Common myeloid progenitor, CD34-positive (primary cell): ENCODE measurements around the gene CAPZA2.

Experiments used
- CTCF ChIA-PET: fragments of 350-600 bp; sonication (Branson Sonifier 250); formaldehyde crosslinking; loops from one replicate; lab custom pipeline; 2021; ENCODE audit warnings: antibody characterized with exemption; lab: Charles Lee
- POLR2A ChIA-PET: fragments of 350-600 bp; sonication (Branson Sonifier 250); formaldehyde crosslinking; loops from one replicate; lab custom pipeline; 2021; ENCODE audit warnings: antibody characterized with exemption; lab: Charles Lee
- DNase-seq, 3 donors: peaks; one replicate each; pipeline versions ENCODE4 v3.0.0 to v3.0.0-alpha.2; 2013
- H3K27ac ChIP-seq, 2 experiments: 1 replicate in 1 of 2; 2 replicates in 1 of 2; pipeline ENCODE4 v1.7.0; 2013; ENCODE audit warnings: inconsistent platforms in 2 of 2, low read length in 2 of 2, mild to moderate bottlenecking in 2 of 2, low read depth in 1 of 2, moderate library complexity in 1 of 2; ENCODE audit not compliant: severe bottlenecking in 2 of 2, insufficient read depth in 1 of 2, poor library complexity in 1 of 2
- H3K27me3 ChIP-seq, 5 experiments: replicated peaks in 2 of 5; 1 replicate in 3 of 5; 2 replicates in 2 of 5; pipeline versions ENCODE4 v1.6.1 to v1.7.0; 2013; ENCODE audit warnings: low read length in 4 of 5, mild to moderate bottlenecking in 2 of 5, moderate library complexity in 2 of 5, inconsistent platforms in 1 of 5; ENCODE audit not compliant: insufficient read depth in 5 of 5, control insufficient read depth in 4 of 5
- H3K36me3 ChIP-seq, 4 experiments: 1 replicate in 2 of 4; 2 replicates in 2 of 4; pipeline versions ENCODE4 v1.6.1 to v1.7.0; 2013; ENCODE audit warnings: low read length in 3 of 4, control low read depth in 1 of 4, mild to moderate bottlenecking in 1 of 4; ENCODE audit not compliant: control insufficient read depth in 4 of 4, insufficient read depth in 4 of 4
- H3K4me1 ChIP-seq, 4 experiments: 1 replicate in 3 of 4; 2 replicates in 1 of 4; pipeline versions ENCODE4 v1.6.1 to v1.7.1; 2013; ENCODE audit warnings: low read length in 3 of 4, mild to moderate bottlenecking in 3 of 4, control low read depth in 1 of 4, inconsistent platforms in 1 of 4, moderate library complexity in 1 of 4; ENCODE audit not compliant: control insufficient read depth in 4 of 4, insufficient read depth in 4 of 4; ENCODE audit errors: control extremely low read depth in 1 of 4
- H3K4me3 ChIP-seq, 7 experiments: 1 replicate in 4 of 7; 2 replicates in 3 of 7; pipeline versions ENCODE4 v1.5.1 to v1.7.0; 2013; ENCODE audit warnings: mild to moderate bottlenecking in 7 of 7, low read length in 6 of 7, moderate library complexity in 6 of 7, inconsistent platforms in 2 of 7, low read depth in 2 of 7, control low read depth in 1 of 7; ENCODE audit not compliant: insufficient read depth in 4 of 7, control insufficient read depth in 1 of 7; ENCODE audit errors: extremely low read depth in 1 of 7
- H3K9me3 ChIP-seq, 5 experiments: 1 replicate in 4 of 5; 2 replicates in 1 of 5; pipeline versions ENCODE4 v1.6.1 to v1.7.1; 2013; ENCODE audit warnings: low read length in 4 of 5, mild to moderate bottlenecking in 2 of 5, inconsistent platforms in 1 of 5, low read depth in 1 of 5, moderate library complexity in 1 of 5; ENCODE audit not compliant: control insufficient read depth in 4 of 5, insufficient read depth in 2 of 5; ENCODE audit errors: control extremely low read depth in 1 of 5
- WGBS: methylation state at CpG from one replicate; pipeline ENCODE4 v1.1.5; 2013; ENCODE audit not compliant: insufficient coverage; 5-methylcytosine and 5-hydroxymethylcytosine counted together

CAPZA2 gene

GRCh38 chr7:116886543-116887156 is 24.3 kb downstream of the CAPZA2 start:
- POLR2A ChIA-PET, result no interaction called here
- DNase-seq, result no peak
- CTCF ChIA-PET, result interaction anchor here (1.0 to 1.4 kb wide), 3 partner anchors 8 to 17 kb away, joined by 3 to 6 read pairs (median 3); no protein-coding TSS in a partner anchor
- Histone ChIP-seq H3K36me3 (peaks cover 10 to 28% (median 15%) of the 10 kb centered on the region in 4 experiments), H3K4me1 (no peaks in the 10 kb centered on the region), H3K27ac (no peak overlapping the region), H3K27me3 (no peaks in the 10 kb centered on the region), H3K9me3 (peaks cover 0 to 9% (median 5%) of the 10 kb centered on the region in 5 experiments), H3K4me3 (no peak overlapping the region)

GRCh38 chr7:116888895-116889294 is 26.5 kb downstream of the CAPZA2 start:
- ChIA-PET CTCF (interaction anchor here (1.0 kb wide), 1 partner anchor 79 kb away, joined by 3 read pairs; no protein-coding TSS in a partner anchor), POLR2A (no interaction called here)
- H3K27me3 ChIP-seq, result no peaks in the 10 kb centered on the region
- peaks cover 14 to 40% (median 26%) of the 10 kb centered on the region in 4 experiments for H3K36me3 ChIP-seq
- no CpG with 5 or more reads among the region's 3 CpGs for WGBS
- no peak overlapping the region for H3K27ac ChIP-seq
- no peak for DNase-seq
- H3K9me3 ChIP-seq, result peaks cover 0 to 9% (median 4%) of the 10 kb centered on the region in 5 experiments
- H3K4me1 ChIP-seq, result no peaks in the 10 kb centered on the region
- H3K4me3 ChIP-seq, result no peak overlapping the region

GRCh38 chr7:116895849-116896248 is 33.5 kb downstream of the CAPZA2 start:
- Histone ChIP-seq H3K36me3 (peaks cover 12 to 60% (median 22%) of the 10 kb centered on the region in 4 experiments), H3K4me3 (no peak overlapping the region), H3K9me3 (peaks cover 0 to 4% (median 0%) of the 10 kb centered on the region in 5 experiments), H3K27ac (no peak overlapping the region), H3K27me3 (no peaks in the 10 kb centered on the region), H3K4me1 (no peaks in the 10 kb centered on the region)
- DNase-seq, result no peak
- no CpG with 5 or more reads among the region's 2 CpGs for WGBS
- ChIA-PET POLR2A (no interaction called here), CTCF (interaction anchor here (0.8 to 1.7 kb wide), 4 partner anchors 10 to 34 kb away, joined by 3 to 5 read pairs (median 4); no protein-coding TSS in a partner anchor)

- DNase-seq, result no peak
- Histone ChIP-seq H3K36me3 (peaks cover 11 to 57% (median 24%) of the 10 kb centered on the region in 4 experiments), H3K27me3 (no peaks in the 10 kb centered on the region), H3K27ac (no peak overlapping the region), H3K4me3 (no peak overlapping the region), H3K4me1 (no peaks in the 10 kb centered on the region), H3K9me3 (peaks cover 0 to 7% (median 0%) of the 10 kb centered on the region in 5 experiments)
- 94% methylated on average over 2 of the region's 4 CpGs for WGBS
- ChIA-PET CTCF (interaction anchor here (1.2 to 1.7 kb wide), 2 partner anchors 10 to 32 kb away, joined by 4 read pairs; no protein-coding TSS in a partner anchor), POLR2A (no interaction called here)
These were observed 35.3 kb downstream of the CAPZA2 start for GRCh38 chr7:116897661-116898060.

GRCh38 chr7:116899308-116899707 is 36.9 kb downstream of the CAPZA2 start:
- 96% methylated on average over 4 of the region's 4 CpGs for WGBS
- H3K4me1 ChIP-seq, result no peaks in the 10 kb centered on the region
- H3K27ac ChIP-seq, result no peak overlapping the region
- H3K4me3 ChIP-seq, result no peak overlapping the region
- CTCF ChIA-PET, result interaction anchor here (0.7 to 1.6 kb wide), 2 partner anchors 14 to 30 kb away, joined by 3 read pairs; no protein-coding TSS in a partner anchor
- POLR2A ChIA-PET, result no interaction called here
- H3K9me3 ChIP-seq, result peaks cover 0 to 7% (median 0%) of the 10 kb centered on the region in 5 experiments
- H3K36me3 ChIP-seq, result peaks cover 8 to 56% (median 25%) of the 10 kb centered on the region in 4 experiments
- DNase-seq, result peak in 2 of 3 donors; percentile 53 to 64
- no peaks in the 10 kb centered on the region for H3K27me3 ChIP-seq

- DNase-seq, result no peak
These were observed 38.8 kb downstream of the CAPZA2 start for GRCh38 chr7:116901143-116901542.

GRCh38 chr7:116902867-116903266 is 40.5 kb downstream of the CAPZA2 start:
- Histone ChIP-seq H3K4me3 (no peak overlapping the region), H3K27me3 (no peaks in the 10 kb centered on the region), H3K4me1 (no peaks in the 10 kb centered on the region), H3K36me3 (peaks cover 13 to 65% (median 31%) of the 10 kb centered on the region in 4 experiments), H3K27ac (no peak overlapping the region), H3K9me3 (peaks cover 0 to 7% (median 0%) of the 10 kb centered on the region in 5 experiments)
- ChIA-PET POLR2A (no interaction called here), CTCF (no interaction called here)
- no peak for DNase-seq
- 92% methylated on average over 2 of the region's 3 CpGs for WGBS

More at GRCh38 chr7:116901143-116901542, 38.8 kb downstream of the CAPZA2 start:
- CTCF ChIA-PET, result no interaction called here
- WGBS, result no CpG with 5 or more reads among the region's 2 CpGs
- Histone ChIP-seq H3K27me3 (no peaks in the 10 kb centered on the region), H3K4me3 (no peak overlapping the region), H3K27ac (no peak overlapping the region), H3K4me1 (no peaks in the 10 kb centered on the region), H3K9me3 (peaks cover 0 to 7% (median 0%) of the 10 kb centered on the region in 5 experiments), H3K36me3 (peaks cover 10 to 55% (median 24%) of the 10 kb centered on the region in 4 experiments)
- POLR2A ChIA-PET, result no interaction called here
